ENCODE measurements around the gene SLC19A3.
A peak's percentile ranks its signal among the peaks of the same experiment; 100 is the strongest.

The SLC19A3 gene

DNA sequence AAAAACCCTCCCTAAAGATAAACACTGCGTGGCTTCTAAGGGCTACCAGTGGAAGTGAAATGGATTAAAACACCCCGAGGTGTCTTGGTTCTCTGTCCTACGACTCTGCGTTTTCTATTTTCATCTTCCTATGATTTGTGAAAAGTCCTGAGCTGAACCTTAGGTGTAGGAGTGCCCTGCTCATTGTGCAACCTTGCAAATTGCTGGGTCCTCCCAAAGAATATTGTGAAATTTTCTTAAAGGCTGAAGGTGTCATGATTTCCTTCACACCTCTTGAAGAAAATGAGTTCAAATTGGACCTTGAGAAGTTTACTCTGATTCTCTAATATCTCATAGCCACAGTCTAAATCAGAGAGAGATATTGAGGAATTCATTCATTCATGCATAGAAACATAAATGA, 1.8 kb upstream of the SLC19A3 start:
- DNase-seq (ENCODE audit: low read depth in 2 of 2), result no peak
- no peak for TF ChIP-seq CTCF (IDR thresholded peaks at IDR 0.05; ENCODE audit: low read depth, low read length)
- no peak overlapping the region for H3K4me3 ChIP-seq (replicated peaks in 1 of 2; ENCODE audit: low read depth in 2 of 2, low read length in 2 of 2)

GRCh38 chr2:227716501-227716900, 1.3 kb downstream of the SLC19A3 start:
- no peak for TF ChIP-seq CTCF (IDR thresholded peaks at IDR 0.05; ENCODE audit: low read depth, low read length)
- DNase-seq (ENCODE audit: low read depth in 2 of 2), result no peak
- H3K4me3 ChIP-seq (replicated peaks in 1 of 2; ENCODE audit: low read depth in 2 of 2, low read length in 2 of 2), result no peak overlapping the region

GRCh38 chr2:227713291-227713690, 4.5 kb downstream of the SLC19A3 start:
- no peak overlapping the region for H3K4me3 ChIP-seq (replicated peaks in 1 of 2; ENCODE audit: low read depth in 2 of 2, low read length in 2 of 2)
- DNase-seq (ENCODE audit: low read depth in 2 of 2), result no peak
- no peak for TF ChIP-seq CTCF (IDR thresholded peaks at IDR 0.05; ENCODE audit: low read depth, low read length)

- no peak for TF ChIP-seq CTCF (IDR thresholded peaks at IDR 0.05; ENCODE audit: low read depth, low read length)
- no peak overlapping the region for H3K4me3 ChIP-seq (replicated peaks in 1 of 2; ENCODE audit: low read depth in 2 of 2, low read length in 2 of 2)
- DNase-seq (ENCODE audit: low read depth in 2 of 2), result no peak
Measured at GRCh38 chr2:227710986-227711385, 6.8 kb downstream of the SLC19A3 start.

- H3K4me3 ChIP-seq (replicated peaks in 1 of 2; ENCODE audit: low read depth in 2 of 2, low read length in 2 of 2), result no peak overlapping the region
- no peak for TF ChIP-seq CTCF (IDR thresholded peaks at IDR 0.05; ENCODE audit: low read depth, low read length)
- DNase-seq (ENCODE audit: low read depth in 2 of 2), result no peak
Measured at GRCh38 chr2:227707390-227707789, 10.4 kb downstream of the SLC19A3 start.

- DNase-seq (ENCODE audit: low read depth in 2 of 2), result no peak
- TF ChIP-seq CTCF (IDR thresholded peaks at IDR 0.05; ENCODE audit: low read depth, low read length), result no peak
- no peak overlapping the region for H3K4me3 ChIP-seq (replicated peaks in 1 of 2; ENCODE audit: low read depth in 2 of 2, low read length in 2 of 2)
Measured at GRCh38 chr2:227706859-227707258, 11.0 kb downstream of the SLC19A3 start.

DNA sequence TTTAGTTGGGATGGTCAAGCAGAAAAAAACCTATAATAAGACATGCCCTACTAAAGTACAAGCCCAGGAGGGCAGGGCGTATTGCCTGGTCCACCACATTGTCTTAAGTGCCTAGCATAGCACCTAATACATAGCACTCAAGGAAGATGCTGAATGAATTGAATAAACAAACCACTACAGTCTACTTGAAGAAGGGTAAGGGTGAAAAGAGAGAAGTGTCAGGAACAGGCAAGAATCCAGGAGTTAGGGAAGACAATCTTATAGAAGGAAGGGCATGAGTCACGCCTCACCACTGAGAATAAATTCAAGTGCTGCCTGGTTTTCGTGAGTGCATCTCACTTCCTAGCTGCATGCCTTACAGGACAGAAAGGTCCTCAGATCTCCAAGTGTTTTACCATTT, 13.9 kb downstream of the SLC19A3 start:
- H3K4me3 ChIP-seq (replicated peaks in 1 of 2; ENCODE audit: low read depth in 2 of 2, low read length in 2 of 2), result no peak overlapping the region
- TF ChIP-seq CTCF (IDR thresholded peaks at IDR 0.05; ENCODE audit: low read depth, low read length), result no peak
- DNase-seq (ENCODE audit: low read depth in 2 of 2), result peak; percentile 31 to 57
